Heart left ventricle (tissue), 16 donors: ENCODE data around the gene KLHL2. TPM values are rescaled to one million over a fixed set of nuclear protein-coding genes. Genes with fewer than 3 reads are reported as not detected.

Experiments used
- ATAC-seq, 4 donors: fragments of 200-7000 bp; cut with Tn5 transposase; one replicate each; pipeline ENCODE4 v1.9.1; 2020 to 2022; ENCODE audit warnings: moderate library complexity in 4 of 4, mild to moderate bottlenecking in 3 of 4, moderate number of reproducible peaks in 1 of 4
- DNase-seq, 5 donors: peaks; one replicate each; pipeline ENCODE4 v3.0.0-alpha.2; 2020
- H3K27ac ChIP-seq, 12 donors: fragments of 200-600 bp; sonication (generic) in 4 of 12; one replicate each; pipeline versions ENCODE4 v1.5.0 to v1.8.0; 2016 to 2022; ENCODE audit warnings: mild to moderate bottlenecking in 2 of 12
- H3K27me3 ChIP-seq, 9 donors: fragments of 200-600 bp; sonication (generic) in 2 of 9; one replicate each; pipeline versions ENCODE4 v1.5.1 to v1.8.0; 2016 to 2022; ENCODE audit warnings: mild to moderate bottlenecking in 3 of 9
- H3K36me3 ChIP-seq, 9 donors: fragments of 200-600 bp; sonication (generic) in 2 of 9; one replicate each; pipeline versions ENCODE4 v1.5.0 to v1.8.0; 2018 to 2022; ENCODE audit warnings: mild to moderate bottlenecking in 2 of 9
- H3K4me1 ChIP-seq, 12 donors: fragments of 200-600 bp; sonication (generic) in 4 of 12; one replicate each; pipeline versions ENCODE4 v1.5.0 to v1.8.0; 2016 to 2022; ENCODE audit warnings: mild to moderate bottlenecking in 3 of 12
- H3K4me3 ChIP-seq, 12 donors: fragments of 200-600 bp; sonication (generic) in 4 of 12; one replicate each; pipeline versions ENCODE4 v1.5.0 to v1.8.0; 2017 to 2022; ENCODE audit warnings: mild to moderate bottlenecking in 9 of 12, moderate library complexity in 4 of 12
- H3K9me3 ChIP-seq, 12 donors: fragments of 200-600 bp; sonication (generic) in 4 of 12; one replicate each; pipeline versions ENCODE4 v1.5.0 to v1.8.0; 2016 to 2022; ENCODE audit warnings: mild to moderate bottlenecking in 1 of 12
- CTCF ChIP-seq, 12 donors: fragments of 200-600 bp; sonication (generic) in 4 of 12; IDR thresholded peaks; one replicate each; pipeline versions ENCODE4 v1.5.0 to v1.8.0; 2018 to 2022; ENCODE audit warnings: antibody characterized with exemption in 12 of 12, mild to moderate bottlenecking in 5 of 12
- POLR2A ChIP-seq, 2 donors: fragments of 450-650 bp; IDR thresholded peaks; one replicate each; pipeline ENCODE4 v1.6.1; 2017; ENCODE audit warnings: antibody characterized with exemption in 2 of 2, mild to moderate bottlenecking in 2 of 2, moderate library complexity in 2 of 2
- WGBS, 4 donors: extraction: QIAGEN DNeasy Blood & Tissue Kit in 2 of 4; methylation state at CpG; one replicate each; pipeline versions ENCODE4 v1.1.5 to v1.1.7; 2013 to 2018; 5-methylcytosine and 5-hydroxymethylcytosine counted together
- intact Hi-C, 10 donors: fragments of 100-400 bp; cut with DNase I; formaldehyde crosslinking; loops; one replicate each; pipeline versions ENCODE4 v1.11.1 to v1.14.2; 2022
- polyA plus RNA-seq, 2 donors: library from polyadenylated mRNA; stranded (reverse); fragments of 200-250 nt; gene quantifications; one replicate each; pipeline ENCODE4 v1.2.3, GENCODE V29; 2013
- total RNA-seq, 9 donors: library from RNA; depleted of rRNA in 2 of 9; stranded (reverse); fragments of >200 nt in 2 of 9; fragmentation: NEBNext Ultra II Directional in 3 of 9; extraction: Animal tissue kit (Norgen Biotek cat#: 25700) in 3 of 9; gene quantifications; one replicate each; pipeline versions ENCODE4 v1.1.0 to v1.2.4, GENCODE V29; 2016 to 2023
- donor health status: ischemic (EF 13 %, LVEDD 7.1; RV severe dilation, severe dysfunction).
- donor health status: healthy with polysubstance abuse.
- donor health status: DM: no; HTN: yes; CAD: no.
- donor health status: DM: no; HTN: no; CAD: no.
- donor health status: ischemic (EF 25% LVEDD 6.9; RV normal size, moderate dysfunction).
- donor health status: ischemic (EF 25% LVEDD 5.7; RV mildly dilated, moderate dysfunction).
- donor health status: healthy.
- donor health status: DM: yes; HTN: yes; CAD: no.
- donor health status: ischemic (EF 35%, LVEDD 5.7; RV mildly dilated, moderate dysfunction).
- donor health status: nonischemic (EF 11% LVEDD 7.7; RV severe dilation, severe dysfunction).
- donor health status: DM: yes; HTN: yes; CAD: no.
- donor health status: PGD.
- donor health status: ischemic (EF 29% LVEDD 5.4; RV normal size, mild dysfunction).
- donor health status: nonischemic (EF 23%, LVEDD 6.1; RV moderate dilation, normal function).

KLHL2 gene
- total and polyA plus RNA-seq, 11 donors: 4.0 to 18.6 (median 10.8) TPM

- TF ChIP-seq CTCF (IDR thresholded peaks at IDR 0.05) (no peak), POLR2A (IDR thresholded peaks at IDR 0.05) (no peak)
- Histone ChIP-seq H3K4me3 (no peak overlapping the region), H3K4me1 (no peaks in the 10 kb centered on the region), H3K36me3 (no peaks in the 10 kb centered on the region), H3K27me3 (peaks cover 0 to 4% (median 0%) of the 10 kb centered on the region in 9 donors), H3K27ac (no peak overlapping the region), H3K9me3 (no peaks in the 10 kb centered on the region)
- intact Hi-C loops: no loop called here
- no peak for ATAC-seq
- DNase-seq: no peak
- 92 to 95% (median 95%) methylated on average over 4 of the region's 4 CpGs for WGBS, 4 donors
Measured at GRCh38 chr4:165192956-165193355, 14.4 kb upstream of the KLHL2 start.

- Histone ChIP-seq H3K36me3 (no peaks in the 10 kb centered on the region), H3K27me3 (peaks cover 0 to 4% (median 0%) of the 10 kb centered on the region in 9 donors), H3K4me1 (no peaks in the 10 kb centered on the region), H3K9me3 (no peaks in the 10 kb centered on the region), H3K27ac (no peak overlapping the region), H3K4me3 (no peak overlapping the region)
- DNase-seq (no peak), ATAC-seq (no peak)
- 89 to 100% (median 95%) methylated on average over 1 of the region's 1 CpG for WGBS, 4 donors
- no peak for TF ChIP-seq POLR2A (IDR thresholded peaks at IDR 0.05)
- TF ChIP-seq CTCF (IDR thresholded peaks at IDR 0.05): no peak
- intact Hi-C loops: no loop called here
Measured at GRCh38 chr4:165194368-165194767, 13.0 kb upstream of the KLHL2 start.

- DNase-seq: no peak
- Histone ChIP-seq H3K9me3 (no peaks in the 10 kb centered on the region), H3K27ac (no peak overlapping the region), H3K4me3 (no peak overlapping the region), H3K27me3 (peaks cover 0 to 4% (median 0%) of the 10 kb centered on the region in 9 donors), H3K36me3 (no peaks in the 10 kb centered on the region), H3K4me1 (no peaks in the 10 kb centered on the region)
- no peak for TF ChIP-seq POLR2A (IDR thresholded peaks at IDR 0.05)
- no peak for TF ChIP-seq CTCF (IDR thresholded peaks at IDR 0.05)
- intact Hi-C loops: no loop called here
- no peak for ATAC-seq
- WGBS, 4 donors: 69 to 87% (median 83%) methylated on average over 1 of the region's 1 CpG
Measured at GRCh38 chr4:165198329-165198728, 9.0 kb upstream of the KLHL2 start.

- no peak overlapping the region for H3K4me3 ChIP-seq
- H3K9me3 ChIP-seq: no peaks in the 10 kb centered on the region
- intact Hi-C loops: no loop called here
- no peak for DNase-seq
- peaks cover 0 to 4% (median 0%) of the 10 kb centered on the region in 9 donors for H3K27me3 ChIP-seq
- no peak overlapping the region for H3K27ac ChIP-seq
- peaks cover 0 to 7% (median 0%) of the 10 kb centered on the region in 12 donors for H3K4me1 ChIP-seq
- H3K36me3 ChIP-seq: no peaks in the 10 kb centered on the region
- TF ChIP-seq CTCF (IDR thresholded peaks at IDR 0.05): no peak
- TF ChIP-seq POLR2A (IDR thresholded peaks at IDR 0.05): no peak
- no peak for ATAC-seq
Measured at GRCh38 chr4:165199286-165199685, 8.1 kb upstream of the KLHL2 start.
